CD14-positive monocyte (primary cell): ENCODE results near the gene KCNQ1. TPM values are rescaled to one million over a fixed set of nuclear protein-coding genes. Genes with fewer than 3 reads are reported as not detected.

ENCODE experiments used
- DNase-seq, 3 donors: peaks; one replicate each; pipeline ENCODE4 v3.0.0-alpha.2; 2011 to 2022
- H2AFZ ChIP-seq: 2 replicates; pipeline ENCODE4 v1.6.0; 2012; ENCODE audit warnings: mild to moderate bottlenecking, low read depth, low read length, inconsistent platforms; ENCODE audit not compliant: insufficient read depth, poor library complexity, severe bottlenecking
- H3K27ac ChIP-seq, 2 donors: 1 replicate in 1 of 2; 2 replicates in 1 of 2; pipeline ENCODE4 v1.5.1; 2012 to 2013; ENCODE audit warnings: low read length in 2 of 2, control low read depth in 1 of 2, inconsistent platforms in 1 of 2, low read depth in 1 of 2, mild to moderate bottlenecking in 1 of 2
- H3K27me3 ChIP-seq, 2 donors: one replicate each; pipeline versions ENCODE4 v1.6.0 to v1.6.1; 2011 to 2013; ENCODE audit warnings: low read length in 2 of 2; ENCODE audit not compliant: control insufficient read depth in 2 of 2, insufficient read depth in 2 of 2
- H3K36me3 ChIP-seq, 2 donors: replicated peaks in 1 of 2; 1 replicate in 1 of 2; 2 replicates in 1 of 2; pipeline versions ENCODE4 v1.5.1 to v1.6.1; 2012 to 2013; ENCODE audit warnings: low read length in 2 of 2, control low read depth in 1 of 2, inconsistent platforms in 1 of 2, mild to moderate bottlenecking in 1 of 2; ENCODE audit not compliant: insufficient read depth in 2 of 2, control insufficient read depth in 1 of 2
- H3K4me1 ChIP-seq, 2 donors: 1 replicate in 1 of 2; 2 replicates in 1 of 2; pipeline versions ENCODE4 v1.5.1 to v1.6.1; 2012 to 2013; ENCODE audit warnings: low read length in 2 of 2, control low read depth in 1 of 2, inconsistent platforms in 1 of 2, mild to moderate bottlenecking in 1 of 2, moderate library complexity in 1 of 2; ENCODE audit not compliant: insufficient read depth in 2 of 2, control insufficient read depth in 1 of 2
- H3K4me2 ChIP-seq: replicated peaks from 2 replicates; pipeline ENCODE3; 2012; ENCODE audit warnings: low read length, moderate library complexity, mild to moderate bottlenecking; ENCODE audit not compliant: poor library complexity, severe bottlenecking; ENCODE audit errors: extremely low read depth
- H3K4me3 ChIP-seq, 3 experiments: fragments of 200-600 bp in 1 of 3; sonication (generic) in 1 of 3; replicated peaks in 1 of 3; 1 replicate in 2 of 3; 2 replicates in 1 of 3; pipeline ENCODE4 v1.5.1; 2011 to 2013; ENCODE audit warnings: low read length in 3 of 3, mild to moderate bottlenecking in 3 of 3, control low read depth in 2 of 3, low read depth in 2 of 3, inconsistent platforms in 1 of 3, moderate library complexity in 1 of 3
- H3K79me2 ChIP-seq: 2 replicates; pipeline ENCODE4 v1.6.0; 2012; ENCODE audit warnings: mild to moderate bottlenecking, control low read depth, inconsistent platforms, low read length, moderate library complexity; ENCODE audit not compliant: insufficient read depth
- H3K9ac ChIP-seq: 2 replicates; pipeline ENCODE4 v1.6.0; 2017; ENCODE audit warnings: low read length, mild to moderate bottlenecking; ENCODE audit not compliant: insufficient read depth, poor library complexity, severe bottlenecking
- H3K9me3 ChIP-seq, 2 donors: replicated peaks in 1 of 2; 1 replicate in 1 of 2; 2 replicates in 1 of 2; pipeline versions ENCODE4 v1.5.1 to v1.6.1; 2012 to 2013; ENCODE audit warnings: low read length in 2 of 2, control low read depth in 1 of 2; ENCODE audit not compliant: control insufficient read depth in 1 of 2, insufficient read depth in 1 of 2
- H4K20me1 ChIP-seq: 2 replicates; pipeline ENCODE4 v1.6.0; 2012; ENCODE audit warnings: mild to moderate bottlenecking, low read length, control low read depth, moderate library complexity; ENCODE audit not compliant: insufficient read depth
- H3K27ac Mint-ChIP-seq, 7 donors: one replicate each; pipeline ENCODE4 v1.8.0; 2020; ENCODE audit warnings: mild to moderate bottlenecking in 7 of 7, mixed read lengths in 7 of 7, moderate library complexity in 6 of 7, inconsistent platforms in 2 of 7
- H3K27me3 Mint-ChIP-seq, 3 donors: one replicate each; pipeline ENCODE4 v1.8.0; 2021 to 2022; ENCODE audit warnings: low read depth in 3 of 3, mild to moderate bottlenecking in 3 of 3, mixed read lengths in 3 of 3, moderate library complexity in 3 of 3, inconsistent platforms in 1 of 3
- H3K36me3 Mint-ChIP-seq, 2 donors: one replicate each; pipeline ENCODE4 v1.8.0; 2020; ENCODE audit warnings: mixed read lengths in 2 of 2, inconsistent platforms in 1 of 2, mild to moderate bottlenecking in 1 of 2
- H3K4me1 Mint-ChIP-seq: one replicate; pipeline ENCODE4 v1.8.0; 2020; ENCODE audit warnings: mild to moderate bottlenecking, mixed read lengths
- H3K4me3 Mint-ChIP-seq, 2 donors: one replicate each; pipeline ENCODE4 v1.8.0; 2020; ENCODE audit warnings: mild to moderate bottlenecking in 2 of 2, mixed read lengths in 2 of 2, moderate library complexity in 1 of 2
- H3K9me3 Mint-ChIP-seq, 7 donors: one replicate each; pipeline ENCODE4 v1.8.0; 2020 to 2022; ENCODE audit warnings: mixed read lengths in 7 of 7, mild to moderate bottlenecking in 6 of 7, moderate library complexity in 6 of 7, inconsistent platforms in 2 of 7
- CTCF ChIP-seq: fragments of 200-600 bp; IDR thresholded peaks from one replicate; pipeline ENCODE4 v1.8.0; 2022; ENCODE audit warnings: antibody characterized with exemption, mild to moderate bottlenecking
- WGBS: methylation state at CpG from one replicate; pipeline ENCODE4 v1.1.5; 2013; ENCODE audit warnings: missing lambda C conversion rate; ENCODE audit not compliant: insufficient coverage; 5-methylcytosine and 5-hydroxymethylcytosine counted together
- intact Hi-C, 2 donors: fragments of 100-400 bp; cut with micrococcal nuclease; formaldehyde crosslinking; loops; one replicate each; pipeline versions ENCODE4 v1.15.0 to v1.15.1; 2023
- polyA plus RNA-seq, 3 donors: library from polyadenylated mRNA; depleted of rRNA in 1 of 3; unstranded in 2 of 3; stranded (reverse) in 1 of 3; fragments of 300-500 nt in 2 of 3; fragments of >200 nt in 1 of 3; fragmentation: Illumina TruSeq in 2 of 3; gene quantifications; 1 replicate in 2 of 3; 2 replicates in 1 of 3; pipeline ENCODE4 v1.2.3, GENCODE V29; 2012 to 2021

The KCNQ1 gene
- polyA plus RNA-seq, 3 donors = 14.9 to 31.8 (median 21.6) TPM

GRCh38 chr11:2551131-2551530, 106.3 kb downstream of the KCNQ1 start:
- H3K4me3 Mint-ChIP-seq = no peak overlapping the region
- no peaks in the 10 kb centered on the region for H3K27me3 ChIP-seq
- TF ChIP-seq CTCF = no peak
- H3K4me1 ChIP-seq = peaks cover 0 to 10% of the 10 kb centered on the region in 2 donors
- H3K27me3 Mint-ChIP-seq = peaks cover 0 to 5% (median 4%) of the 10 kb centered on the region in 3 donors
- no peaks in the 10 kb centered on the region for H3K9me3 ChIP-seq
- H3K36me3 ChIP-seq = no peaks in the 10 kb centered on the region
- peaks cover 99% of the 10 kb centered on the region for H4K20me1 ChIP-seq
- no peak for DNase-seq
- no peak overlapping the region for H3K9ac ChIP-seq
- no peak overlapping the region for H3K27ac Mint-ChIP-seq
- H3K36me3 Mint-ChIP-seq = peaks cover 12 to 22% of the 10 kb centered on the region in 2 donors
- no peak overlapping the region for H3K27ac ChIP-seq
- no peak overlapping the region for H2AFZ ChIP-seq
- peaks cover 0 to 8% (median 3%) of the 10 kb centered on the region in 7 donors for H3K9me3 Mint-ChIP-seq
- H3K4me1 Mint-ChIP-seq = peaks cover 16% of the 10 kb centered on the region
- peaks cover 47% of the 10 kb centered on the region for H3K79me2 ChIP-seq
- no peak overlapping the region for H3K4me3 ChIP-seq
- WGBS = 97% methylated on average over 12 of the region's 12 CpGs
- no peak overlapping the region for H3K4me2 ChIP-seq
- intact Hi-C loops = no loop called here

GRCh38 chr11:2552210-2552609, 107.4 kb downstream of the KCNQ1 start:
- Histone ChIP-seq H3K9me3 (no peaks in the 10 kb centered on the region), H3K36me3 (no peaks in the 10 kb centered on the region), H3K27me3 (no peaks in the 10 kb centered on the region), H3K4me1 (peaks cover 0 to 10% of the 10 kb centered on the region in 2 donors), H3K27ac (no peak overlapping the region), H3K79me2 (peaks cover 38% of the 10 kb centered on the region), H3K4me3 (no peak overlapping the region), H2AFZ (no peak overlapping the region), H3K9ac (no peak overlapping the region), H3K4me2 (no peak overlapping the region), H4K20me1 (peaks cover 99% of the 10 kb centered on the region)
- 100% methylated on average over 3 of the region's 5 CpGs for WGBS
- Mint-ChIP-seq H3K27ac (peak overlapping the region in 1 of 7 donors; percentile 43), H3K36me3 (peaks cover 13 to 22% of the 10 kb centered on the region in 2 donors), H3K4me3 (no peak overlapping the region), H3K9me3 (peaks cover 0 to 8% (median 3%) of the 10 kb centered on the region in 7 donors), H3K4me1 (peaks cover 16% of the 10 kb centered on the region), H3K27me3 (peaks cover 0 to 5% (median 4%) of the 10 kb centered on the region in 3 donors)
- no peak for TF ChIP-seq CTCF
- intact Hi-C loops = no loop called here
- DNase-seq = no peak
